T-helper 2 cell treated with Interferon-gamma antibody and Interleukin-4, amounts not matched to agents 100 ng/mL and 5 ng/mL, for 36 hours (primary cell): ENCODE measurements around the gene CCT2. TPM values are rescaled to one million over a fixed set of nuclear protein-coding genes. Genes with fewer than 3 reads are reported as not detected.
"Not testable (repeated sequence)": the region's sequence is repeated elsewhere in the genome, so short reads cannot be mapped to it uniquely, and the experiment has no call there.

Experiments
- intact Hi-C: fragments of 100-400 bp; cut with micrococcal nuclease; formaldehyde crosslinking; loops from one replicate; pipeline ENCODE4 v1.15.1; 2023
- total RNA-seq: library from RNA; stranded (reverse); gene quantifications from 2 replicates; pipeline ENCODE4 v1.2.3, GENCODE V29; 2022

Gene CCT2
- total RNA-seq, 1 donor from 2014 or later = 252 TPM

DNA sequence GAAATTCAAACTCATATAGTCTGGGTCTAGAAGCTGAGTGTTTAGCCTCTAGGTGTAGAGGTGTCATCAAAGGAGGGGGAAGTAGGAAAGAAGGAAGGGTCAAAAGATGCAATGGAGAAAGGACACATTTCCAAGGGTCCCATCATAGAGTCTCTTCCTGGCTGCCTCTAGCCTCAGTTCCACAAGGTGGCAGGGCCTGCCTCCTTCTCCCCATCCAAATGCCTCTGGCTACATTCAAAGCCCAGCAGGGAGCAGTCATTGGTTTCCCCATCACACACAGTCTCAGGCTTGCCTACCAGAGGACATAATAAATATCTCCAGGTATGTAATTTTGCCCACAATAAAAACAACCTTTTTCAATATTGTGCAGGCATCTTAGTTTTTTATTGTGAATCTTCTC lies 2.1 kb upstream of the CCT2 start:
- intact Hi-C loops = no loop called here

GRCh38 chr12:69588527-69588926 lies 3.3 kb downstream of the CCT2 start:
- intact Hi-C loops = loop anchor here (5.0 kb wide), 2 partner anchors 336 to 976 kb away; partner anchors contain the start of gene RAP1B

GRCh38 chr12:69589082-69589481 lies 3.8 kb downstream of the CCT2 start:
- intact Hi-C loops = loop anchor here (5.0 kb wide), 2 partner anchors 337 to 977 kb away; partner anchors contain the start of gene RAP1B

DNA sequence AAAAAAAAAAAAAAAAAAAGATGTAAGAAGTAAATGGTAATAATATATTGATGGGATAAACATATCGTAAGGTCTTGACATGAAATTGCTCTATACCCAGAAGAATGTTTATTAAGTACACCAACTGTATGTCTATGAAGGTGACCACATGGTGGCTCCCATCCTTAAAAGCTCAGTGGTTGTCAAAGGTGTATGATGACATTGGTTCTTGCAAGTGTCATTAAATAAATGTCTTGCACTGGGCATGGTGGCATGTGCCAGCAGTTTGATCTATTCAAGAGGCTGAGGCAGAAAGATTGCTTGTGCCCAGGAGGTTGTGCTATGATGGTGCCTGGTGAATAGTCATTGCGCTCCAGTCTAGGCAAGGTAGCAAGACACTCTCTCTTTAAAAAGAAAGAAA lies 10.4 kb downstream of the CCT2 start:
- intact Hi-C loops = no loop called here

GRCh38 chr12:69598174-69598753 lies 13.0 kb downstream of the CCT2 start:
- intact Hi-C loops = no loop called here

DNA sequence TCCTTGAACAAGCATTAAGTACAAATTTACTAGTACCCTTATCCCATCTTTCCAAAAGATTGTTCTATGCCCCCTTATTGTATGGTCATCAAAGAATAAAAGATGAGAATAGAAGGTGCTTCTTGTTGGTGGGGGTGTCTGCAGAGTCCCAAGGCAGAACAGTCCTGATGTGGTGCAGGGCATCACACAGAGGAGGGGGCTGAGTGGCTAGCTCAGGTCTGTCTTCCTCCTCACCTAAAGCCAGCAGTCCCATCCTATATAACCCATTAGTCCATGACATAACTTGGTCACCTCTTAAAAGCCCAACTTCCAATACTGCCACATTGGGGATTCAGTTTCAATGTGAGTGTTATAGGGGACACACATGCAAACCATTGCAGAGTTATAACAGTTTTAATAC lies 15.5 kb downstream of the CCT2 start:
- intact Hi-C loops = no loop called here

GRCh38 chr12:69601962-69602685 lies 16.9 kb downstream of the CCT2 start:
- intact Hi-C loops = no loop called here

DNA sequence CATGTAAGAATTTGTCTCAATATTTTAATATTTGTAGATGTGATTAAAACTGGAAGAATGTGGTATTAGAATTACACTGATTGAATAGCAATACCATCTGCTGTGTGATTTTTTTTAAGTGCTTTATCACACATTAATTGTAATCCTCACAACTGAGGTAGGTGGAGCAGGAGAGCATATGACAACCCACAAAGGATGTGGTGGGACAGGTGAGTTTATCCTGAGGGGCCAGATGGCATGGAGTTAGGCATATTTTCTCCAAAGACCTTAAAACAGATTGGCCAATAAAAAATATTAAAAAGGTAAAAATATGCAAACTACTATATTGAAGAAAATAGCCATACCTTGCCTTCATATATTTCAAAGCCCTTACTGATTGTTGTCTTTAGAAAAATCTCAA lies 17.7 kb downstream of the CCT2 start:
- intact Hi-C loops = no loop called here

DNA sequence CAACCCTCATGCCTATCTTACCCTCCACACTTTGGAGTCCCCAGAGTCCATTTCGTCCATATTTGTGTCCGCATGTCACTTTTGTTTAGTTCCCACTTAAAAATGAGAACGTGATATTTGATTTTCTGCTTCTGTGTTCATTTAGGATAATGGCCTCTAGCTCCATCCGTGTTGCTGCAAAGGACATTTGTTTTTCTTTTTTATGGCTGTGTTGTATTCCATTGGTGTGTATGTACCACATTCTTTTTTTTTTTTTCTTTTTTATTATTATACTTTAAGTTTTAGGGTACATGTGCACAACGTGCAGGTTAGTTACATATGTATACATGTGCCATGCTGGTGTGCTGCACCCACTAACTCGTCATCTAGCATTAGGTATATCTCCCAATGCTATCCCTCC lies 18.3 kb downstream of the CCT2 start:
- intact Hi-C loops = not testable (repeated sequence)

DNA sequence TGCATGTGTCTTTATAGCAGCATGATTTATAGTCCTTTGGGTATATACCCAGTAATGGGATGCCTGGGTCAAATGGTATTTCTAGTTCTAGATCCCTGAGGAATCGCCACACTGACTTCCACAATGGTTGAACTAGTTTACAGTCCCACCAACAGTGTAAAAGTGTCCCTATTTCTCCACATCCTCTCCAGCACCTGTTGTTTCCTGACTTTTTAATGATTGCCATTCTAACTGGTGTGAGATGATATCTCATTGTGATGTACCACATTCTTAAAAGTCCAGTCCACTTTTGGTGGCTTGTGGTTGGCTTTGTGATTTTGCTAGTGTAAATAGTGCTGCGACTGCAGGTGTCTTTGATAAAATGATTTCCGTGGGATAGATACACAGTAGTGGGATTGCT lies 19.0 kb downstream of the CCT2 start:
- intact Hi-C loops = not testable (repeated sequence)

DNA sequence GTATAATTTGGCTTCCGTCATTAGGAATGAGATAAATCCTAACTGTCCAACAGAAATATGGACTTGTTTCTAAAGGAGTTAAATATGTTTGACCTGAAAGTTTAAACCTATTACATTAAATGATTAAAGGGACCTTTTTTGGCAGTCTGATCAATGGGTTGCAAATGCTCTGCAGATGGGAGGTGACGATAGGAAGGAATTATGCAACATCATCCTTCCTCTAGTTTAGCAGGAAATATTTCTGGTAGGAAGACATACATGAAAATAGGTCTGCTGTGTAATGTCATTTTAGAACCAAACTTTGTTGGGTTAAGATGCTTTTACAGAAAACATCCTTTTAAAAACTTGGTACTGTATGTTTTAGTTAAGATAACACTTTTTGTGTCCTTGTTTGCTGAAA lies 22.9 kb downstream of the CCT2 start:
- intact Hi-C loops = no loop called here

- intact Hi-C loops = no loop called here
These were observed 24.9 kb downstream of the CCT2 start for GRCh38 chr12:69610126-69610525.

- intact Hi-C loops = no loop called here
These were observed 25.5 kb downstream of the CCT2 start, which contains the start of gene LRRC10 for GRCh38 chr12:69610729-69611128. Gene LRRC10 (minus strand): TSS chr12:69610907. CDS start chr12:69610838, 69 bp downstream.

- intact Hi-C loops = no loop called here
These were observed 28.1 kb downstream of the CCT2 start for GRCh38 chr12:69613351-69613750.

DNA sequence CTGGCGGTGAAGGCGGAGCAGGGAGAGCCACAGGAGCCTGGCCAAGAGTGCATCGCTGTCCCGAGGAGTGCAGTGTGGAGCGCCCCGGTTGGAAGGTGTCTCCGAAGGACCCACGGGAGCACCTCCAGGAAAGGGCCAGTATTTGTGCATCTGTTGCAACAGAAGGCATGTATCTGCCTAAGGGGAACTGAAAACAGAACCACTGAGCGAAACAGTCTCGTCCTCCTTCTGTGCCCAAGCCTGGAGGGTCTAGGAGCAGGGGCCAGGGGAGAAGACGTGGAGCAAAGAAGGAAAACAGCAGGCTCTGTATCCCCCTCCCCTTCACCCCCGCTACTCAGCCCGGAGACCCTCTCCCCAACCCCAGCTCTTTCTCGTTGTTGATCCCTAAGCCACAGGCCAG lies 30.8 kb downstream of the CCT2 start:
- intact Hi-C loops = no loop called here

GRCh38 chr12:69619050-69619449 lies 33.8 kb downstream of the CCT2 start:
- intact Hi-C loops = no loop called here

GRCh38 chr12:69620077-69620476 lies 34.8 kb downstream of the CCT2 start:
- intact Hi-C loops = no loop called here

DNA sequence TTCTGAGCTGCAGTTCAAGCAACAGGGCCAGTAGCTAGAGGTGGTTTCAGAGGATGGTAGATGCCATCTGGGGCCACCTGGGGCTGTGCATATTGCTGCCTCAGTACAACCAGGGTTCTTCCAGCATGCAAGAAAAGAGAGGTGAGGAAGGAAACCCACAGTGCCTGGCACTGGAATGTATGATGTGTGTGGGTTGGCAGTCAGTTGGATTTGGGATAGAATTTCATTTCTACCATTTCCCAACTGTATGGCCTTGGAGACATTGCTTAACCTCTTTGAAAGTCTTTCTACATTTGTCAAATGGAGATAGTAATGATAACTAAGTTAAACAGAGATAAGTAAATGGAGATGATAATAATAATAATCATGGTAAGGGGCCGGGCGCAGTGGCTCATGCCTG lies 35.7 kb downstream of the CCT2 start:
- intact Hi-C loops = no loop called here

DNA sequence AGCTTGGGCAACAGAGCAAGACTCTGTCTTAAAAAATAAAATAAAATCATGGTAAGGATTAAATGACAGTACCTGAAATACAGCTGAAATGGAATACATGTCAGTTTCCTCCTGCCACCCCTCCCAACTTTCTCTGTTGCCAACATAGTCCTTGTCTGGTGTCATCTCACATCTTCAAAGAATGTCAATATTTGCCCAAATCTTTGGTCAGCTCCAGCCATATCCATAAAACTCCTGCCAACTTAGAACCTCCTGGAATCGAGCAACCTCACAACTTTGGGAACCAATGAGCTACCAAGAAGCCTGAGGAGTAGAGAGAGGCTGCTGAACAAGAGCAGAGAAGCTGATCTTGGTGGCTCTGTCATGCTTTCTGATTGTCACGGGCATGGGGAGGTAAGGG lies 36.3 kb downstream of the CCT2 start:
- intact Hi-C loops = no loop called here

DNA sequence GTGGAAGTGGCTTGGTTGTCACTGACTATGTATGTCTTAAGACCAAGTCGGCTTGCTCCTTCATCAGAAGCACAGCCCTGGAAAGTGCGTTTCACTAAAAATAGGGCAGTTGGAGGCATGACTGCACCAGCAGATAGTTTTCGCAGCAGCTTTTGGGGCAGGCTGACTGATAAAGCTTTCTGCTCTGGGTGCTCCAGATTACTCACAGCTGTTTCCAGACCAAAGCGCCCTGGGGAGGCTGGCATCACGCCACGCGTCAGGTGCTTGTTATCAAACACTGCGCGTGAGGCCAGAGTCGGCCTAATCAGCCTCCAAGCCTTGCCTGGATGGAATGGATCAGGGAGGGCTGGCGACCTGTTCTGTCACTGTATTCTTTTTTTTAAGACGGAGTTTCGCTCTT lies 38.7 kb downstream of the CCT2 start:
- intact Hi-C loops = no loop called here

- intact Hi-C loops = no loop called here
These were observed 42.2 kb downstream of the CCT2 start for GRCh38 chr12:69627501-69627900.

- intact Hi-C loops = no loop called here
These were observed 44.9 kb downstream of the CCT2 start for GRCh38 chr12:69630191-69630590.

DNA sequence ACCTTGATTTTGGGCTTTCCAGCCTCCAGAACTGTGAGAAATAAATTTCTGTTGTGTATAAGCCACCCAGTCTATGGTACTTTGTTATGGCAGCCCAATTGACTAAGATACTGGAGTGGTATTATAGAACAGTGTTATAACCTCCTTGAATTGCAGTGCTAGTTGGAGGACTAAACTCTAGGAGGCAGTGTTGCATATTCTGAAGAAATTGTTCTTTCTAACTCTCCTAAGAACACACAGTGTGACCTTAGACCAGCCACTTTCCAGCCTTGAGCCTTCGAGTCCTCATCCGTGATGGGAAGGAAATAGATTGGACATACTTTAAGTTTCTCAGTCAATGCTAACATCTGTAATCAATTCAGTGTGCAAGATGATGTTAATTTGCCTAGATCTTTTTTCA lies 47.8 kb downstream of the CCT2 start:
- intact Hi-C loops = no loop called here
